Activated CD8-positive, alpha-beta memory T cell treated with anti-CD3 and anti-CD28 coated beads, Interleukin-2, amount 50 U/mL, for 24 hours (primary cell): Measurements from ENCODE around the gene IFITM5.

Experiments used
- DNase-seq: peaks from one replicate; pipeline ENCODE4 v3.0.0-alpha.2; 2020; ENCODE audit errors: extremely low read depth

IFITM5 gene

GRCh38 chr11:266676-267439 lies 32.5 kb downstream of the IFITM5 start:
- DNase-seq = no peak

- no peak for DNase-seq
These were observed 37.7 kb downstream of the IFITM5 start for GRCh38 chr11:261624-262023.

GRCh38 chr11:259413-259812 lies 39.9 kb downstream of the IFITM5 start:
- DNase-seq = no peak

GRCh38 chr11:257766-258493 lies 41.4 kb downstream of the IFITM5 start:
- no peak for DNase-seq

GRCh38 chr11:256952-257737 lies 42.2 kb downstream of the IFITM5 start:
- no peak for DNase-seq

- DNase-seq = no peak
These were observed 43.5 kb downstream of the IFITM5 start for GRCh38 chr11:255816-256215.

- no peak for DNase-seq
These were observed 44.1 kb downstream of the IFITM5 start for GRCh38 chr11:255176-255575.

- DNase-seq = no peak
These were observed 45.4 kb downstream of the IFITM5 start for GRCh38 chr11:253886-254270.

GRCh38 chr11:253160-253885 lies 46.0 kb downstream of the IFITM5 start:
- DNase-seq = no peak

GRCh38 chr11:252666-253065 lies 46.7 kb downstream of the IFITM5 start:
- DNase-seq = no peak

GRCh38 chr11:251550-251949 lies 47.8 kb downstream of the IFITM5 start:
- no peak for DNase-seq

GRCh38 chr11:250740-251299 lies 48.5 kb downstream of the IFITM5 start:
- peak; percentile 56 for DNase-seq

GRCh38 chr11:250274-250673 lies 49.1 kb downstream of the IFITM5 start:
- DNase-seq = no peak

- DNase-seq = no peak
These were observed 50.3 kb downstream of the IFITM5 start for GRCh38 chr11:249062-249461.
